NB4 (cell line): ENCODE data around the gene CYP26C1.

Experiments used
- DNase-seq: peaks from one replicate; pipeline ENCODE4 v3.0.0; 2010; ENCODE audit warnings: low read depth
- H3K4me3 ChIP-seq: one replicate; pipeline ENCODE4 v1.5.1; 2011; ENCODE audit warnings: mild to moderate bottlenecking, low read depth, low read length, moderate library complexity
- CTCF ChIP-seq: IDR thresholded peaks from one replicate; pipeline ENCODE4 v1.5.1; 2012; ENCODE audit warnings: low read depth, low read length
- MAX ChIP-seq: IDR thresholded peaks from 2 replicates; pipeline ENCODE4 v1.6.1; 2011; ENCODE audit warnings: low read depth, low read length
- MYC ChIP-seq: IDR thresholded peaks from 2 replicates; pipeline ENCODE4 v1.6.1; 2011; ENCODE audit warnings: low read depth, low read length
- POLR2A ChIP-seq: IDR thresholded peaks from 2 replicates; pipeline ENCODE4 v1.6.1; 2011; ENCODE audit warnings: mild to moderate bottlenecking; ENCODE audit not compliant: insufficient read length; ENCODE audit errors: extremely low read depth

CYP26C1 gene

GRCh38 chr10:93030409-93030808, 30.2 kb upstream of the CYP26C1 start:
- H3K4me3 ChIP-seq, result no peak overlapping the region
- no peak for TF ChIP-seq MYC
- no peak for TF ChIP-seq CTCF
- TF ChIP-seq MAX, result no peak
- TF ChIP-seq POLR2A, result no peak
- DNase-seq, result no peak

- no peak for DNase-seq
- TF ChIP-seq POLR2A, result no peak
- TF ChIP-seq CTCF, result no peak
- no peak for TF ChIP-seq MYC
- TF ChIP-seq MAX, result no peak
- H3K4me3 ChIP-seq, result no peak overlapping the region
These were observed 28.3 kb upstream of the CYP26C1 start for GRCh38 chr10:93032105-93032808.

- TF ChIP-seq MAX, result no peak
- no peak for TF ChIP-seq POLR2A
- no peak for TF ChIP-seq CTCF
- no peak for TF ChIP-seq MYC
- H3K4me3 ChIP-seq, result no peak overlapping the region
- no peak for DNase-seq
These were observed 27.8 kb upstream of the CYP26C1 start for GRCh38 chr10:93032809-93033137.

- DNase-seq, result no peak
- TF ChIP-seq MAX, result no peak
- no peak for TF ChIP-seq MYC
- no peak for TF ChIP-seq POLR2A
- TF ChIP-seq CTCF, result no peak
- no peak overlapping the region for H3K4me3 ChIP-seq
These were observed 26.2 kb upstream of the CYP26C1 start for GRCh38 chr10:93034426-93034825.

- peak; percentile 27 for DNase-seq
- no peak overlapping the region for H3K4me3 ChIP-seq
- no peak for TF ChIP-seq MAX
- TF ChIP-seq POLR2A, result no peak
These were observed 21.5 kb upstream of the CYP26C1 start for GRCh38 chr10:93039110-93039509.

GRCh38 chr10:93039721-93040120, 20.9 kb upstream of the CYP26C1 start:
- DNase-seq, result peak; percentile 81
- TF ChIP-seq CTCF (peak; percentile 77), POLR2A (no peak), MAX (peak; percentile 92), MYC (peak; percentile 92)
- no peak overlapping the region for H3K4me3 ChIP-seq
